ENCODE data around the gene ACKR2.

DNA sequence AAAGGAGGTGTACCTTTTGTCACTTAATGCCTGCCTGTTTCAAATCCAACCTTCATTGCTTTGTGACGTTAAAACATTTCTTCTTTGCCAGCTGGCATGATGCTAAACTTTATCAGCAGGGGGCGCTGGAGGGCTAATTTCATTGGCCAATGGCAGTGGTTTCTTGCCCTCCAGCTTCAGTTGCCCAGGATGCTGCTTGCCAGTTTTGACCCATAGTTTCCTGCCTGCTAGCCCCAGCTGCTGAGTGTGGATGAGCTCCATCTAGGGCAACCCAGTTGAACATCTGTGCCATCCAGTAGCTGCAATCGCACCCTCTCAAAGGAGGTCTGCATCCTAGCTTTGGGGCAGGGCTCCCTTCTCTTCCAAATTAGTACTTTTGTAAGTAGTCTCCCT lies 22.1 kb downstream of the ACKR2 start:
- TF ChIP-seq EZH2 (IDR thresholded peaks at IDR 0.05; ENCODE audit: insufficient read depth, poor library complexity, severe bottlenecking) (no peak), EZH2phosphoT487 (IDR thresholded peaks at IDR 0.05; ENCODE audit: insufficient read depth, low read depth) (no peak)
